ENCODE measurements around the gene BCL2L2. TPM values are rescaled to one million over a fixed set of nuclear protein-coding genes. Genes with fewer than 3 reads are reported as not detected.

The BCL2L2 gene
- total and polyA plus RNA-seq, 9 donors: 17.0 to 38.7 (median 31.7) TPM

DNA sequence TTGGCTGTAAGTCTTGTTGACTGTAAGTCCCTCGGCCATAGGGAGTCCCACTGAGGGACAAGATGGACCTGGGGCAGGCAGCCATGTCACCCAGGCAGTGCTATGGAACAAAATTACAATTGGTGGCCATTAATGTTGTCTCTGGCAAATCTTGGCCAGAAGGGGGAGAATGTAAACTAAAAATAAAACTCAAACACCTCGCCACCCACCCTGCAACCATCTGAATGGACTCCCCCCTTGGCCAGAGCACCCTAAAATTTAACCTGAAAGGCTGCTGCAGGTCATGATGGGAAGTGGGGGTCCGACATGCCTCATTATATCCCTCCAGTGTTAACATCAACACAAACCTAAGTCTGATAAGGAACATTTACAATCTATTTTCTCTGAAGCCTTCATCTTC is 37.8 kb downstream of the BCL2L2 start:
- Histone ChIP-seq H3K36me3 (no peaks in the 10 kb centered on the region), H3K27ac (no peak overlapping the region), H3K4me1 (ENCODE audit: insufficient read depth) (no peaks in the 10 kb centered on the region), H3K9me3 (no peaks in the 10 kb centered on the region), H3K27me3 (no peaks in the 10 kb centered on the region), H3K4me3 (no peak overlapping the region)
- intact Hi-C loops (cut with DNase I): no loop called here
- WGBS, 3 donors: 53 to 57% (median 56%) methylated on average over 3 of the region's 3 CpGs
- TF ChIP-seq, protein P1, sequence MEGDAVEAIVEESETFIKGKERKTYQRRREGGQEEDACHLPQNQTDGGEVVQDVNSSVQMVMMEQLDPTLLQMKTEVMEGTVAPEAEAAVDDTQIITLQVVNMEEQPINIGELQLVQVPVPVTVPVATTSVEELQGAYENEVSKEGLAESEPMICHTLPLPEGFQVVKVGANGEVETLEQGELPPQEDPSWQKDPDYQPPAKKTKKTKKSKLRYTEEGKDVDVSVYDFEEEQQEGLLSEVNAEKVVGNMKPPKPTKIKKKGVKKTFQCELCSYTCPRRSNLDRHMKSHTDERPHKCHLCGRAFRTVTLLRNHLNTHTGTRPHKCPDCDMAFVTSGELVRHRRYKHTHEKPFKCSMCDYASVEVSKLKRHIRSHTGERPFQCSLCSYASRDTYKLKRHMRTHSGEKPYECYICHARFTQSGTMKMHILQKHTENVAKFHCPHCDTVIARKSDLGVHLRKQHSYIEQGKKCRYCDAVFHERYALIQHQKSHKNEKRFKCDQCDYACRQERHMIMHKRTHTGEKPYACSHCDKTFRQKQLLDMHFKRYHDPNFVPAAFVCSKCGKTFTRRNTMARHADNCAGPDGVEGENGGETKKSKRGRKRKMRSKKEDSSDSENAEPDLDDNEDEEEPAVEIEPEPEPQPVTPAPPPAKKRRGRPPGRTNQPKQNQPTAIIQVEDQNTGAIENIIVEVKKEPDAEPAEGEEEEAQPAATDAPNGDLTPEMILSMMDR (IDR thresholded peaks at IDR 0.05): no peak
- TF ChIP-seq EP300 (IDR thresholded peaks at IDR 0.05) (no peak), POLR2A (IDR thresholded peaks at IDR 0.05) (no peak)
- DNase-seq: no peak

DNA sequence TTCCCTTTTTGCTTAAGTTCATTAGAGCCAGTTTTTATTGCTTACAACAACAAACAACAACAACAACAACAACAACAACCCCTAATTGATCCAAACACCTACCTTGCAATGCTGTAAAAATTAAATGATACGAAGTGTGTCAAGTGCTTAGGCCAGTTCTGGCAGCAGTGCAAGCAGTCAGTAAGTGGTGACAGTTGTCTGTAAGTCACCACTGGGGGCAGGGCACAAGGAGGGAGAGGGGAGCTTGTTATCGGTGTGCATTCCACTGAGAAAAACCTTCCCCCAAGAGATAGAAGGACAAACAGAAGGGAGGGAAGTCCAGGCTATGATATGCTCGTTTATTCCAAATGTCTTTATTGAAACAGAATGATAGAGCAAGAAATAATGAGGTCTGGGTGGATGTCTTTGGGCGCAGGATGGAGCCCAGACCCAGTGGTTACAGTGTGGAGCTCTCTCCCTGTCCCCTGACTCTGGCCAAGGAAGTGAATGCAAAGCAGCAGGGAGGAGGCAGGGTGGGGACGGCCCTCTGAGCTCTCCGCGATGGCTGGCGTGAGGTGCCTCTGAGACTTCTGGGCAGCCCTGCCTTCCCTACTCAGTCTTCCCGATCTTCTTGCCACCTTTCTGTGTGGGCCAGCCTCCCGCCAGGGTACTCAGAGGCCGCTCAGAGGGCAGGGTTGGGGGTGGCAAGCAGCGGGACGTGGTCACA is 39.5 kb downstream of the BCL2L2 start:
- DNase-seq: no peak
- no peak for TF ChIP-seq EP300 (IDR thresholded peaks at IDR 0.05)
- no peak for TF ChIP-seq POLR2A (IDR thresholded peaks at IDR 0.05)
- TF ChIP-seq, protein P1 (IDR thresholded peaks at IDR 0.05): no peak
- H3K27ac ChIP-seq: no peak overlapping the region
- H3K36me3 ChIP-seq: no peaks in the 10 kb centered on the region
- H3K27me3 ChIP-seq: no peaks in the 10 kb centered on the region
- H3K9me3 ChIP-seq: no peaks in the 10 kb centered on the region
- H3K4me1 ChIP-seq (ENCODE audit: insufficient read depth): no peaks in the 10 kb centered on the region
- 71 to 80% (median 75%) methylated on average over 11 to 13 of the region's 13 CpGs for WGBS, 3 donors
- H3K4me3 ChIP-seq: no peak overlapping the region
- intact Hi-C loops (cut with DNase I): no loop called here

DNA sequence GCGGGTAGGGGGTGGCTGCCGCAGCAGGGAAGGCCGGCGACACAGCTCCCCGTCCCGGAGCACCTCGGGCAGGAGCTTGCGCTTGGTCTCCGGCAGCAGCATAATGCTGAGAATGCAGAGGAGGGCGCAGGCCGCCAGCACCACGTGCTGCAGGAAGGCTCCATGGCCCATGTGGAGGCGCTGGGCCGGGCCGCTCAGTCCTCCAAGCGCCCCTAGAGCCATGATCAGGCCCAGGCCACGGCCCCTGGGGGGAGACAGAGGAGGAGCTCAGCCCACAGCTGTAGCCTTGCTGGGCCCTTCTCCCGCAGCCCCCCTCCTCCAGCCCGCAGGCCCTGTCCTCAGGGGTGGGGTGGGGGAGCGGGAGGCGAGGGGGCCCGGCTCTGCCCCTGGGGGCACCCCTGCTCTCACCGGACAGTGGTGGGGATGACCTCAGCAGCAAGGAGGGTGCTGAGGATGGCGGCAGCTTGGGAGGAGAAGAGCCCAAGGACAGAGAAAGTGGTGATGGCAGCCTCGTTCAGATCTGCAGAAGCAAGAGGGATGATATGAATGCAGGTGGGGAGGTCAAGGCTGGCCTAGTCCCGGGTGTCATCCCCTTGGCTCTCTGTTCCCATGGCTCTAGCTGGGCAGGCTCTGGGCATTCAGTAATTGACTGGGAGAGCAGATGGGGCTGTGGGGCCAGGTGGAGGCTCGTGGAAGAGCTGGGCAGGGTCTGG is 40.2 kb downstream of the BCL2L2 start:
- intact Hi-C loops (cut with DNase I): no loop called here
- WGBS, 3 donors: 74 to 80% (median 76%) methylated on average over 21 to 27 of the region's 27 CpGs

DNA sequence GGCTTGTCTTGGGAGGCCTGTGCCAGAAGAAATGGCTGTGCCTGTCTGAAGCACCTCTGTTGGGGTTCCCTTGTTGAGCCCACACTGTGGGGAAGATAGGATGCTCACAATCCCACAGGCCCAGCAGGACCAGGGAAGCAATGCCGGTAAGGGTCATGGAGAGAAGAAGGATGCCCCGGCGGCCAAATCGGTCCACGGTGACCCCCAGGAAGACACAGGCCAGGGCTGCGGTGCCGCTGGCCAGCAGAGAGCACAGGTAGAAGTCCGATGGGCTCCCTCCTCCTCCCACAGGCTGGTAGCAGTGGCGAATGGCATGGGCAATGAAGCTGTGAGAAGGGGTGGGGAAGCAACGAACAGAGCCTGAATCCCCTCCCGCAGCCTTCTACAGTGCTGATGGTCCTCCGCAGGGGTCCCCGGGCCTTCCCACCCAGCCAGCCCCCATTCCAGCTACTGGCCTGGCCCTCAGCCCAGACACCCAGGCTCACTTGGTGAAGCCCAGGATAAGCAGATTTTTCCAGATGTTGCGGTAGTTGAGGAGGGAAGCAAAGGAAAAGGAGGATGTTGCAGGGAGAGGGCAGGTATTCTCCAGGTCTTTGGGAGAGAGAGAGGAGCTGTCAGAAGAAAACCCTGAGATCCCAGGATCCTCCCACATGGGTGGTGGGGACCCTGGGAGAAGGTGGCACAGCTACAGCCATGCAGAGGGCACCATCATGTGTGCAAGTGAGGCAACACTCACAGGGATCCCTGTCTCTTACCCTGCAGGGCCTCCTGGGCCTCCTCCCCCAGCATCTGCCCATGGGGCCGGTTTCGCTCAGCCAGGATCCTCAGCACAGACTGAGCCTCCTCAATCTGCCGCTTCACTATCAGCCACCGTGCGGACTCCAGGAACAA is 41.0 kb downstream of the BCL2L2 start:
- intact Hi-C loops (cut with DNase I): no loop called here
- Histone ChIP-seq H3K9me3 (no peaks in the 10 kb centered on the region), H3K4me3 (no peak overlapping the region), H3K27me3 (no peaks in the 10 kb centered on the region), H3K27ac (no peak overlapping the region), H3K36me3 (no peaks in the 10 kb centered on the region), H3K4me1 (ENCODE audit: insufficient read depth) (peaks cover 4% of the 10 kb centered on the region)
- no peak for DNase-seq
- WGBS, 3 donors: 91 to 93% (median 92%) methylated on average over 19 of the region's 19 CpGs
- no peak for TF ChIP-seq EP300 (IDR thresholded peaks at IDR 0.05)
- no peak for TF ChIP-seq POLR2A (IDR thresholded peaks at IDR 0.05)
- TF ChIP-seq, protein P1 (IDR thresholded peaks at IDR 0.05): no peak

More for the DNA sequence above, 40.2 kb downstream of the BCL2L2 start:
- Histone ChIP-seq H3K4me1 (ENCODE audit: insufficient read depth) (peaks cover 2% of the 10 kb centered on the region), H3K27me3 (no peaks in the 10 kb centered on the region), H3K4me3 (no peak overlapping the region), H3K9me3 (no peaks in the 10 kb centered on the region), H3K27ac (no peak overlapping the region), H3K36me3 (no peaks in the 10 kb centered on the region)
- TF ChIP-seq EP300 (IDR thresholded peaks at IDR 0.05) (no peak), POLR2A (IDR thresholded peaks at IDR 0.05) (no peak)
- TF ChIP-seq, protein P1 (IDR thresholded peaks at IDR 0.05): no peak
- DNase-seq: no peak
